HL-60/S4 treated with phorbol 12-myristate 13-acetate at 8.2 ng/mL for 4 days and 3 days (cell line): Measurements from ENCODE around the gene CAV3.
"Not testable (repeated sequence)": the region's sequence is repeated elsewhere in the genome, so short reads cannot be mapped to it uniquely, and the experiment has no call there.

Experiments used
- in situ Hi-C: fragments of 300-500 bp; cut with MboI; formaldehyde crosslinking; loops from 2 replicates; pipeline ENCODE4 v1.15.0; 2022; ENCODE audit warnings: low sequenced_read_pairs

The CAV3 gene

DNA sequence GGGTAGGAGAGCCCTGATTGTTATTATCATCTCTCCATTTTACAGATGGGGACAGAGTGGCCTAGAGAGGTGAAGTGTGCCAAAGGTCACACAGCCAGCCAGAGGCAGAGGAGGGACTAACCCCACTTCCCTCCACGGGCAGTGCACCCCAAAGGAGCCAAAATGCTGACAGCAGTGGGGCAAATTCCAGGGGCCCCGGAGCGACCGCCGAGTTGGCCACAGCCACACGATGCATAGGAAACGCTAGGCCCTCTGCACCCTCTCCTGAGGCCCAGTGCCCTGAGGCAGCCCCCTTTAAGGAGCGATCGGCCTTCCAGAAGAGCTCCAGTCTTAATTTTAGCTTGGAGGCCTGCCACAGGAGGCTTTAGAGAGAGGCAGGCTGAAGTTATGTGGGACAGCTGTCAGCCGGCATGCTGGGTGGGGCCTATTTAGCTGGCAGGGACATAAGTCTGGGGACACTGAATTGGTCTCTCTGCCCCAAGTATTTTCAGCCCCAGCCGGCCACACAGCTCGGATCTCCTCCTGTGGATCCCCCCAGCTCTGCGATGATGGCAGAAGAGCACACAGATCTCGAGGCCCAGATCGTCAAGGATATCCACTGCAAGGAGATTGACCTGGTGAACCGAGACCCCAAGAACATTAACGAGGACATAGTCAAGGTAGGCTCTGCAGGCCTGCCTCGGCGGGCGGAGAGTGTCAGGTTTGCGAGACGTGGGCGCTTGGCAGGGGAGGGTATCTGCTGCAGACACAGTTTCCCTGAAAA lies at the start of gene CAV3:
Gene CAV3 (plus strand): TSS at position 471 of the 763 bp plus-strand sequence. CDS start 75 bp downstream, at position 546.
- in situ Hi-C loops = no loop called here

DNA sequence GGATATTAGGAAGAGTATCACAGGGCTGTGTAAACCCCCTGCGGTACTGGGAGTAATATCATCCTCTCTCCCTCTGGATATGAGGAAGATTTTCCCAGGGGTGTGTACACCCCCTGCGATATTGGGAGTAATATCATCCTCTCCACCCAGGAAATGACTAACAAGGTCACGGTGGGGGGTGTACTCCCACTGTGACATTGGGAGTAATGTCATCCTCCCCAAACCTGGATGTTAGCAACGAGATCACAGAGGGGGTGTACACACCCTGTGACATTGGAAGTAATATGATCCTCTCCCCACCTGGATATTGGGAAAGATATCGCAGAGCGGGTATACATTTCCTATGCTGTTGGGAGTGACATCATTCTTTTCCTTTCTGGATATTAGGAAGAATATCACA lies 48.6 kb upstream of the CAV3 start:
- in situ Hi-C loops = not testable (repeated sequence)

DNA sequence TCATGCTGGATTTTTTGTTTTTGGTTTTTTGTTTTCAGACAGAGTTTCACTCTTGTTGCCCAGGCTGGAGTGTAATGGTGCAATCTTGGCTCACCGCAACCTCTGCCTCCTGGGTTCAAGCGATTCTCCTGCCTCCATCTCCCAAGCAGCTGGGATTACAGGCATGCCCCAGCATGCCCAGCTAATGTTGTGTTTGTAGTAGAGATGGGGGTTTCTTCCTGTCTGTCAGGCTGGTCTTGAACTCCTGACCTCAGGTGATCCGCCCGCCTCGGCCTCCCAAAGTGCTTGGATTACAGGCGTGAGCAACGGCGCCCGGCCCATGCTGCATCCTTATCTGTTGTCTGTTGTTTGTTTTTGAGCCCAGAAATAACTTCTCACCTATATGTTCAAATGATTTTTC lies 42.3 kb upstream of the CAV3 start:
- in situ Hi-C loops = not testable (repeated sequence)

DNA sequence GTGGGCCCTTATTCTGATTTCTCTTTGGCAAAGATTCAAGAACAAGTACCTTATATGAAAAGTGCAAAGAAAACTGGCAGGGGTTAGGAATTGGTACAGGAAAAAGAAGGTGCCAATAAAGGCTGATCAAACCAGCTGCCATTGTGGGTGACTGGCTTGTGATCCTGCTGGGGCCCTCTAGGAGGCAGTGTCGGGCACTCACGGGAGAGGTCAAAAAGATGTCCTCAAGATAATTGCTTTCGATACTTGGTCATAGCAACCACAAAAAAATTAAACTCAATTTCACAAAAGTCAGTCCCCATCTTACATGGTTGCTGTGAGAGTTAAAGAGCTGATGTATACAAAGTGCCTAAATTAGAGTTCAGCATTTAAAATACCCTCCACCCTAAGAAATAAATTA lies 31.0 kb upstream of the CAV3 start:
- in situ Hi-C loops = no loop called here

DNA sequence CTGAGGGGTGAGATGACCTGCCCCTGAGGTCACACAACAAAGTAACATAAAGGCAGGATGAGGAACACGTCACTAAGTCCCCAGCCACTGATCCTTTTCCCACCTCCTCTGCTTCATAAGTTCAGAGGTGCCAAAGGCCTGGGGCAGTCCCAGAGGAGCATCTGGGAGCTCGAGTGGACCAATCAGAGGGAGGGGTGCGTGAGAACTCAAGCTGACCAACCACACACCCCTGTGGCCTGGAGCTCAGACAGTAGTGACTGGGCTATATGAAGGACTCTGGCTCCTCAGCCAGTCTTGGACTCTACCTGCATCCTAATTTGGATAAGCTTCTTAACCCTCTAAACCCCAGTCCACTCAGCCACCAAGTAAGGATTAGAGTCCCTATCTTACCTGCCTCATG lies 28.0 kb upstream of the CAV3 start:
- in situ Hi-C loops = no loop called here

DNA sequence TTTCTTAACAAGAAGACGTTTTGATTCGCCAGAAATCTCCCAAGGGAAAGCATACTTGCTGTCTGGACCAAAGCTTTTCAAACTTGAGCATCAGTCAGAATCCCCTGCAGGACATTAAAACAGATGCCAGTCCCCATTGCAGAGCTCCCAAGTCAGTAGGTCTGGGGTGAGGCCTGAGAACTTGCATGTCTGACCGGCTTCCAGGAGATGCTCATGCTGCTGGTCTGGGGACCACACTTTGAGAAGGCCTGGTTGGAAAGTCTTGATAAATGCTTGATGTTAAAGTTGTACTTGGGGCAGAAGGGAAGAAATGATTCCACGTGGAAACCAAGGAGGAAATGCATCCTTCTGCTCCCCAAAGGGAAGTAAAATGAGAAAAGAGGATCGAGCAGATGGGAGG lies 24.3 kb upstream of the CAV3 start:
- in situ Hi-C loops = no loop called here

DNA sequence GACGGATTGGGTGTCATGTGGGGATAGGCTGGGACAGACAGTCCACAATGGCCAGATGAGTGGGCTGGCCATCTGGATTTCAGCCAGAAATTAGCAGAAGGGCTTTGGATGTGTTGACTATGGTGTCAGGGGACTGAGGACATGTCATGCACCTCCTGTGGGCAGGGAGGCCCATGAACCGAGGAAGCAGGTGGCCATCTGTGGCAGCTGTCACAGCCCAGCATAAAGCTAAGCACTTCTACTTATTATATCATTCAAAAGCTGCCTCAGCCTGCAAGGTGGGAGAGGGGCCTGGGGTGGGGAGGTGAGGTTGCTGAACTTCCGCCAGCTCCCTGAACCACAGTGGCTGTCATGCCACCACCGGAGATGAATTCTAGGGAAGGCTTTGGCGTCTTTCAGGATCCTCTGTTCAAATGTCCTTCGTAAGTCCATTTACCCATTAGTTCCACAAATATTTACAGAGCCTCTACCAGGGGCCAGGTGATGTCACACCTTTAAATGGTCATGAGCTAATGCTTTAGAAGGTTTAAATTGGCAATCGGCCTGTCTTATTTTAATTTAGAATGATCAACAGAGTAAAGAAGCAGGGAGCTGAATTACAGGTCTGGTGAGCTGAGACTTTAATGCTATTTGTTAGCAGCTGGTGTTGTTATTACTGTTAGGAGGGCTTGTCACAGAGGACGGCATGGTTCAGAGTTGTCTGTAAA lies 23.6 kb upstream of the CAV3 start:
- in situ Hi-C loops = no loop called here

DNA sequence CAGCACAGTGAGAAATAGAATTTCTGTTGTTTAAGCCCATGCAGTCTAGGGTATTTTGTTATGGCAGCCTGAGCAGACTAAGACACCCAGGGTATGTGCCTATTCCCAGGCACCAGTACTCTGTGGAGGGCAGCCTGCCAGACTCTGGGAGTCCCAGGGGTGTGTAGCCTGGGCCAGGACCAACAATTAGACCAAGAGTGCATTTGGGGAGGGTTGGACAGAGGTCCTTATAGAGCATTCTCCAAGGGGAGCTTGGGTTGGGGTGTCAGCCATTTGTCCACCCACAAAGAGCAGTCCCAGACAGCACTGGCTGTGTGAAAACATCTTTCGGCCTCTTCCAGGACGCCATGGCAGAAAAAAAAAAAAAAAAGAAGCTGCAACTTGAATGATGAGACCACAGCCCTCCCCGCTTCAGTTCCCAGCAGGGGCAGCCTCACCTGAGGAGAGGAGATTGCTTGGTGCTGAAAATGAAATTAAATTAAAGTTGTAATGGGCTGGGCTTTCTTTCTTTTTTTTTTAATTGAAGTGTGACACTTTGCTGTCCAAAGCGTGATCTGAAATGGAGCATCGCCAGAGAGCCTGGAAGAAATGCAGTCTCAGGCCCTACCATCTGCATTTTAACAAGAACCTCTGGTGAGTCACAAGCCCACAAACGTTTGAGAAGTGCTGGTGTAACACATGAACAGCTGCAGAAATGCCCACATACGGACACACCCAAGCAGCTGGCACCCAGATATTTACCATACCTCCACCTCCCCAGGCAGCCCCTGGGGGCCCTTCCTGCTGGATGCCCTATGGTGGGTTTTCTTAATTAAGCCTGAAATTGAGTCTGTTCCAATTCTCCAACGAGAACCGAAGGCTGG lies 21.3 kb upstream of the CAV3 start:
- in situ Hi-C loops = no loop called here

DNA sequence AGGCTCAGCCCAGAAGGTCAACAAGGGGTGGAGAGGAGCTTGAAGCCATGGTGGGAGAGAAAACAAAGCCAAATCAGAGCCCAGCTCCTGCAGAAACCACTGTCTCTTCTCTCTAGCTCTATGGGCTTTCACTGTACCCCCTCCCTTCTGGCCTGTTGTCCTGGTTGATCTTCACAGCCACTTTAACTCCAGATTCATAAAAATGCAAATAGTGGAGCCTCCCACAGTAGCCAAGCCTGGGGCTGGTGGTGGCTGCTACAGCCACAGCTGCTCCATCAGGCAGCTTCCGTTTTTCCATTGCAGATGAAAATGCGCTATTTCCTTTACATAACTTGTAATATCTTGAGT lies 20.7 kb upstream of the CAV3 start:
- in situ Hi-C loops = no loop called here

DNA sequence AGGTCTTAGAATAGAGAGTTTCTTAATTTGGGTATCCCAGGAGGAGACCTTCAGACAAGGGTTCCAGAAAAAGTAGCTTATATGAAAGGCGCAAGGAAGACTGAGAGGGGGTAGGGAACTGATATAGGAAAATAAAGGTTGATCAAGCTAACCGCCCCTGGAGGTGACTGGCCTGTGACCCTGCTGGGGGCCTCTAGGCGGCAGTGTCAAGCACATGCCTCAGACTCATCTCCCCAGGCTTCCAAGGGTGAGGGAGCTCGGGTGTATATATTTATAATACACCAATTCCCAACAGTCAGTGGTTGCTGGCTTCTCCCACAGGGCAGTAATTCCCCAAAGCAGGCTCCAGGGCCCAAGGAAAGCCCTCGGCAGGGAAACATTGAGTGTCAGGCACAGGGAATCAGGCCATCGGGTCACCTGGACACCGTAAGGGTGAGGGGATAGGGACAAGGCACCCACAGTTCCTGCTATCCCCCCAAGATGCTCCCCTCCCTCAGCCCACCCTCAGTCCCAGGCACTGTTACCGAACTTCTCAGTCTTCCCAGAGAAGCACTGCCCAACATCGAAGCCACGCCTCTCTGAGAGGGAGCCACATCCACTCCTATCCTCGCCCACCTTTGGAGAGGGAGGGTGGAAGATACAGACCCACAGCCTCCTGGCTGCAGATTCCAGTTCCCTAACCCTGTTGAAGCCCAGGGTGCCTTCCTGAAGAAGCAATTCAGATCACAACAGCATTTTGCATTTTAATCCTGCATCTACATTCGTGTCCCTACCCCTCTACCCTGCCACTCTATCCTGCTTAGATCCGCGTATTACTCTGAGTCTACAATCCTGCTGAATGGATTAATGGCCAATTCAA lies 19.5 kb upstream of the CAV3 start:
- in situ Hi-C loops = no loop called here

DNA sequence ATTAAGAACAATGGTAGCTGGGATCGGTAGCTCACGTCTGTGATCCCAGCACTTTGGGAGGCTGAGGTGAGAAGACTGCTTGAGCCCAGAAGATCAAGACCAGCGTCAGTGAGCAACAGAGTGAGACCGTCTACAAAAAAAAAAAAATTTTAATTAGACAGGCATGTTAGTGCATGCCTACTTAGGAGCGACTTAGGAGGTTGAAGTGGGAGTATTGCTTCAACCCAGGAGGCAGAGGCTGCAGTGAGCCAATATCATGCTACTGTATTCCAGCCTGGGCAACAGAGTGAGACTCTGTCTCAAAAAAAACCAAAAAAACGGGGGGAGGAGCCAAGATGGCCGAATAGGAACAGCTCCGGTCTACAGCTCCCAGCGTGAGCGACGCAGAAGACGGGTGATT lies 17.8 kb upstream of the CAV3 start:
- in situ Hi-C loops = not testable (repeated sequence)

DNA sequence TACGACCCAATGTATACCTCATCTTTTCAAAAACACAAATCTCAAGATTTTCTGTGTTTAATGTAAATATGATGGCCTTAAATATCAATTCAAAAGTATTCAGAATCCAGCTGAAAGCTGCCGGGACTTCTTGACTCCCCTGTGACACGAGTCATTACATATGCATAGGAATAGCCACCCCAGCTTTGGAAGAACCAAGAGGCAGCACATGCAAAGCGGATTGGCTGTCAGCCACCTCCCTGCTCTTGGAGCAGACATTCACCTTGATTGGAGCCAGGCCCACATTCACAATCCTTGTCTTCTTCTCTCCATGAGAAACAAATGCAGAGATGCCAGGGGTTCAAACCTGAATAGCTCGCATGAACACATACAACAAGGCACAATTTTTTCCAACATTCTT lies 10.8 kb upstream of the CAV3 start:
- in situ Hi-C loops = no loop called here

DNA sequence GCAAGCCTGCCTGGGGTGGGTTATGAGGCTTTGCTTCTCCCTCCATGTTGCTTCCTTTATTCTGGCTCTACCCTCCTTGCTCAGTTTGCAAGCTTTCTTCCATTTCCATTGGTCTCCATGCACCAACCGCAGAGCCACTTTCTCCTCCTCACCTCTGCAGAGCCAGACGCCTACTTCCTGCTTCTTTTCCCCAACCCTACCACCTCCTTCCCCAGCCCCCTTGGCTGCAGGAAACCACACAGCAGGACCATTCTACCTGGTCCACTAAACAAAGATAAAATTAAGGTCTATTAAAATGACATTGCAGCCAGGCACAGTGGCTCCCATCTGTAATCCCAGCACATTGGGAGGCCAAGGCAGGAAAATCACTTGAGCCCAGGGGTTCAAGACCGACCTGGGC lies 10.0 kb upstream of the CAV3 start:
- in situ Hi-C loops = no loop called here

DNA sequence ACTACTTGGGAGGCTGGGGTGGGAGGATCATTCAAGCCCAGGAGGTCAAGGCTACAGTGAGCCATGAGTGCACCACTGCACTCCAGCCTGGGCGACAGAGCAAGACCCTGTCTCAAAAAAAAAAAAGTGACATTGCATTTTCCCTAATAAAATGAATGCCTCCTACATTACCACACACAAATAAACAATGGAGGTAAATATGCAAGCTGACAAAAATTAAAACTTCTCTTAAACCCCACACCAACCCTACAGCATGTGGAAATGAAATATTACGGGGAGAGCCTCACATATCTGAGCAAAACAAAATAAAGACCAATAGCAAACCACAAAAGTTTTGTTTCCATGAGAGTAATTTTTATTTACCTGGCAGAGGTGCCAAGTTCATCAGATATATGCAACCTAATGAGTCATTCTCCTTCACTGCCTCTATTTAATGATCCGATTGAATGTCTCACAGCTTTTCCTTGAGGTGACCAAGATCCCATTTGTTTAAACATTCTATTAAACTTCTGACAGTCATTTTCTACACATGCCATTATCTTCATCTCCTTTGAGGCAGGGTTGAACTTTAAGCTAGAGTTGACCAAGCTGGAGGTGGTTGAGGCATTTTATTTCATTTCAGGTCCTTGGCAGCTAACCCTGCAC lies 9.4 kb upstream of the CAV3 start:
- in situ Hi-C loops = no loop called here

DNA sequence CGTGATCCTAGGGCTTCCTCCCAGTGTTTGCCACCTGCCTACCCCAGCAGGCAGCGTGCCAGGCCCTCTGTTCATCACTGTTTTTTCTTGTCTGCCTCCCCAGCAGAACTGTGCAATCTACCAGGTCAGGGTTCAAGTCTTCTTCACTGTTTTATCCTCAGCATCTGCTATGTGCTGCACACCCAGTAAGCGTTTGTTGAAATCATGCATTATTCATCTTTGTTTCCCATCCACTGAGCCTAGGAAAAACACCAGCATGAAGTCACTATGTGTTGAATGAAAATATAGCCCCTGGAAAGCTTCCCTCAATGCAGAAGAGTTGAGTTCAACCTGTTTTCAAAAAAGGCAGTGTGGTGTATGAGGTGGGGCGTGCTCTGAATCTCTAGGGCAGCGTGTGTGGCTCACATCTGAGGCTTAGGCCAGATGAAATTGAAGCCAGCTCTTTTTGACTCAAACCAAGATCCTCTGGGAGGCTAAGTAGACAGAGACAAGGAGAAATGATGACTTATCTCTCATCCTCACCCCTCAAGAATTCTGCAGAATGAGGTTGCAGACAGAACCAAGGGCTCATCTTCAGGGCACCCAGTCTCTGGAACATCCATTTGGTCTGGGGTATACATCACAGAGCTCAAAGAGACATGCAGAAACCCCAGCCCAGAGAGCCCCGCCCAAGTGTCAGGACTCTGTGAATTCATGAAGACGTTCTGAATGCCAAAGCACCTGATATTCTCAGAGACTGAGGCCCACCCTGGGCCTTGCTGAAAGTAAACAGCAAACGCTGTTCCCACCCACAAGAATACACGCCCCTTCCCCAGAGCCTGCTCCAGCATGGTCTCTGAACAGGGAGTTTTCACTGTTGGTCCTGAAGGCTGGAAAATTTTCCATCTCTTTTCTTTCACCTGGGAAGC lies 5.7 kb upstream of the CAV3 start:
- in situ Hi-C loops = no loop called here

DNA sequence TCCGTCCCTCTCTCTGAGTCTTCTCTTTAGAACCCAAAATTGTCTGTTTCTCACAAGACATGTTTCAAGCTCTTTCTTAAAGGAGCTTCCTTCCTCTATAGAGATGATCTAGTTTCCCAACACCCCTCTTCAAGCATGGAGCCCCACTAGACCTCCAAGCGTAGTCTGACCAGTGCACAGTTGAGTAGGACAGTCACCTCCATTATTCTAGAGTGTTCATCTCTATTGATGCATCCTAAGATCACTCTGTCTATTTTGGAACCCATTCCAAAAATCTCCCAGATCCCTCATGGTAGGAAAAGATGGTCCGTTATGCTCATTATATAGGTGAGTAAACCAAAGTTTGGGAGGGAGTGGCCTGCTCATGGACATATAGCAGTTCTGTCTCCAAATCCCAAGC lies 4.1 kb upstream of the CAV3 start:
- in situ Hi-C loops = no loop called here

DNA sequence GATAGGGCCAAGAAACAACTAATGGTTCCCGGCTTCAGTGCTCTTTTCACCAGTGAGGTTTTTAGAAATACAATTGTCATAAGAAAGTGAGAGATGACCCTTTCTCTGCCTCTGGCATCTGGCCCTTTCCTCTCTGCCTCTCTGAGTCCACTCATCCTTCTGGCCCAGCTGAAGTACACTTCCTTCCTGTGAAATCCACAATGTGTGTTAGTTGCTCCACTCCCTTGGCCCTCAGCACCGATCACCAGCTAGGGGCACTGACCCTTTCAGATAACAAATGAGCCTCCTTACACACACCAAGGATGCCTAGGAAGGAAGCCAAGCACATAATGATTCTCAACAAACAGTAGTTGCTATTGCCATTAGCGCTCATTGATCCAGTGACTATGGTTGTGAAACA lies 2.9 kb upstream of the CAV3 start:
- in situ Hi-C loops = no loop called here

DNA sequence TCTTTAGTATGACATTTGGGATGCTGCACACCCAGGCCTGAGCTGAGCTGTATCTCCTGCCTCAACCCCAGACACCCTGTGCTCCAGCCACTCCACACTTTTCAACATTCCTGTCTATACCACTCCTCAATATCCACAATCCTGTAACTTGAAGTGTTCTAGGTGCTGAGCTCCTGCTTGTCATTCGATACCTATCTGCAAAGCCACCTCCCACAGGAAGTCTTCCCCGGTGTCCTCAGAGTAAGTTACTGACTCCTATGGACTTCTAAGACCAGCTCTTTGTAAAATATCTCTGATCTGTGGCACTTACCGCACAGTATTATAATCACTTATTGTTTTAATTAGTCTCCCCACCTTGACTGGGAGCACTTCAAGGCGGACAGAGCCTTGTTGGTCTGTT lies 1.2 kb upstream of the CAV3 start:
- in situ Hi-C loops = no loop called here

DNA sequence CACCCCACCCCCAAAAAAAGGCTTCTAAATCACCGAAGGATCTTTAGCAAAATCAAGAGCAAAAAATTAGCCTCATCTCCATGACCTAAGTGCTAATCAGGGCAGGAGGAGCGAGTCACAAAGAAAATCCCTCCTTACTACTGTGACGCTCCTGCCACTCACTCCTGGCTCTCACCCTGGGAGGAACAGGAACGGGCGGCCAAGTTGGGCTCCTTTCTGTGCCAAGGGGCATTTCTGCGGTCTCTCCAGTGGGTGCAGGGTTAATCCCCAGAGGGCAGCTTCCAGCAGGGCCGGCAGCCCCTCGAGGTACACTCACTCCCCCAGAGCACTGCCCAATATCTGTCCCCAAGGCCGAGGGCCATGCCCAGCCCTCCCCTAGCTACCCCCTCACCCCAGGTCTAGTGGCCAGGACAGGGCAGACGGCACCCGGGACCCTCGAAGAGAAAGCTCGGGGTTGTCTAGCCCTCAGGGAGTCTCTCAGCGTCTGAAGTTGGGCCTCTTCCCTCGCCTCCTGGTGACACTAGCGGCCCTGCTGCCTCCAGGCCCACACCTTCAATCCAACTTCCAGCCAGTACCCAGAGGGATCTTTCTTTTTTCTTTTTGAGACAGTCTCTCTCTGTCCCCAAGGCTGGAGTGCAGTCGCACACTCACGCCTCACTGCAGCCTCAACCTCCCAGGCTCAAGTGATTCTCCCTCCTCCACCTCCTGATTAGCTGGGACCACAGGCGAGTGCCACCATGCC lies 706 bp downstream of the CAV3 start:
- in situ Hi-C loops = no loop called here
